ENCODE results near the gene GSTCD.

Gene GSTCD

GRCh38 chr4:105710012-105710600 is 1.5 kb downstream of the GSTCD start:
- H3K9me3 ChIP-seq, result no peaks in the 10 kb centered on the region
- intact Hi-C loops (cut with DNase I; ENCODE audit: low total_unique reads), result loop anchor here (10.0 kb wide), 1 partner anchor 555 kb away; no protein-coding TSS in a partner anchor
- no peaks in the 10 kb centered on the region for H3K36me3 ChIP-seq
- no peak overlapping the region for H3K27ac ChIP-seq
- DNase-seq, result no peak
- no peak for TF ChIP-seq CTCF (IDR thresholded peaks at IDR 0.05)
- no peak overlapping the region for H3K4me3 ChIP-seq
- H3K27me3 ChIP-seq, result no peaks in the 10 kb centered on the region
- H3K4me1 ChIP-seq, result peaks cover 0 to 29% (median 18%) of the 10 kb centered on the region in 4 donors

- Histone ChIP-seq H3K9me3 (no peaks in the 10 kb centered on the region), H3K4me1 (peaks cover 0 to 29% (median 18%) of the 10 kb centered on the region in 4 donors), H3K36me3 (no peaks in the 10 kb centered on the region), H3K27me3 (no peaks in the 10 kb centered on the region), H3K4me3 (no peak overlapping the region), H3K27ac (no peak overlapping the region)
- no peak for TF ChIP-seq CTCF (IDR thresholded peaks at IDR 0.05)
- DNase-seq, result no peak
- intact Hi-C loops (cut with DNase I; ENCODE audit: low total_unique reads), result loop anchor here (10.0 kb wide), 1 partner anchor 556 kb away; no protein-coding TSS in a partner anchor
Measured at GRCh38 chr4:105710678-105711077, 2.1 kb downstream of the GSTCD start.

- Histone ChIP-seq H3K36me3 (no peaks in the 10 kb centered on the region), H3K4me1 (peaks cover 0 to 14% (median 9%) of the 10 kb centered on the region in 4 donors), H3K27ac (no peak overlapping the region), H3K27me3 (no peaks in the 10 kb centered on the region), H3K4me3 (no peak overlapping the region), H3K9me3 (no peaks in the 10 kb centered on the region)
- no peak for TF ChIP-seq CTCF (IDR thresholded peaks at IDR 0.05)
- intact Hi-C loops (cut with DNase I; ENCODE audit: low total_unique reads), result loop anchor here (10.0 kb wide), 1 partner anchor 558 kb away; no protein-coding TSS in a partner anchor
- no peak for DNase-seq
Measured at GRCh38 chr4:105712766-105713165, 4.2 kb downstream of the GSTCD start.

GRCh38 chr4:105714071-105714521 is 5.5 kb downstream of the GSTCD start:
- H3K4me1 ChIP-seq, result peaks cover 0 to 11% (median 6%) of the 10 kb centered on the region in 4 donors
- H3K36me3 ChIP-seq, result peaks cover 0 to under 1% (median 0%) of the 10 kb centered on the region in 3 donors
- H3K9me3 ChIP-seq, result no peaks in the 10 kb centered on the region
- TF ChIP-seq CTCF (IDR thresholded peaks at IDR 0.05), result no peak
- DNase-seq, result no peak
- H3K4me3 ChIP-seq, result peak overlapping the region in 1 of 2 donors; percentile 2
- H3K27ac ChIP-seq, result no peak overlapping the region
- intact Hi-C loops (cut with DNase I; ENCODE audit: low total_unique reads), result loop anchor here (10.0 kb wide), 1 partner anchor 559 kb away; no protein-coding TSS in a partner anchor
- no peaks in the 10 kb centered on the region for H3K27me3 ChIP-seq

GRCh38 chr4:105714932-105715331 is 6.3 kb downstream of the GSTCD start:
- H3K36me3 ChIP-seq, result peaks cover 0 to 7% (median 0%) of the 10 kb centered on the region in 3 donors

More at GRCh38 chr4:105714932-105715331, 6.3 kb downstream of the GSTCD start:
- Histone ChIP-seq H3K4me3 (no peak overlapping the region), H3K27ac (no peak overlapping the region), H3K9me3 (no peaks in the 10 kb centered on the region), H3K4me1 (peaks cover 0 to 6% (median under 1%) of the 10 kb centered on the region in 4 donors), H3K27me3 (no peaks in the 10 kb centered on the region)
- TF ChIP-seq CTCF (IDR thresholded peaks at IDR 0.05), result no peak
- intact Hi-C loops (cut with DNase I; ENCODE audit: low total_unique reads), result loop anchor here (10.0 kb wide), 1 partner anchor 560 kb away; no protein-coding TSS in a partner anchor
- DNase-seq, result no peak

Measured in tibial artery (tissue), 4 donors.